Umbilical cord (tissue), 1 donor: ENCODE measurements around the gene KCNH6. TPM values are rescaled to one million over a fixed set of nuclear protein-coding genes. Genes with fewer than 3 reads are reported as not detected.

Experiments used
- total RNA-seq: library from RNA; depleted of rRNA; stranded (reverse); fragments of >200 nt; gene quantifications from one replicate; pipeline ENCODE4 v1.2.3, GENCODE V29; 2014; ENCODE audit warnings: low replicate concordance; ENCODE audit not compliant: insufficient read depth

Gene KCNH6
- total RNA-seq, 1 donor from 2014 or later, result not detected

Other genes starting within 250 kb of the KCNH6 start
- gene CYB561, start 77.1 kb upstream of the KCNH6 start, total RNA-seq, result 42.1 TPM
- 4.8 TPM for gene ACE, start 46.3 kb upstream of the KCNH6 start, total RNA-seq
- gene DCAF7, start 27.1 kb downstream of the KCNH6 start, total RNA-seq, result 14.2 TPM
- 9.4 TPM for gene TACO1, start 77.5 kb downstream of the KCNH6 start, total RNA-seq
- gene MAP3K3, start 99.1 kb downstream of the KCNH6 start, total RNA-seq, result 33.7 TPM
- gene LIMD2, start 176.8 kb downstream of the KCNH6 start, total RNA-seq, result 3.6 TPM
- 10.6 TPM for gene STRADA, start 218.4 kb downstream of the KCNH6 start, total RNA-seq